ENCODE measurements around the gene KCNH6.
A peak's percentile ranks its signal among the peaks of the same experiment; 100 is the strongest.

KCNH6 gene, protein sequence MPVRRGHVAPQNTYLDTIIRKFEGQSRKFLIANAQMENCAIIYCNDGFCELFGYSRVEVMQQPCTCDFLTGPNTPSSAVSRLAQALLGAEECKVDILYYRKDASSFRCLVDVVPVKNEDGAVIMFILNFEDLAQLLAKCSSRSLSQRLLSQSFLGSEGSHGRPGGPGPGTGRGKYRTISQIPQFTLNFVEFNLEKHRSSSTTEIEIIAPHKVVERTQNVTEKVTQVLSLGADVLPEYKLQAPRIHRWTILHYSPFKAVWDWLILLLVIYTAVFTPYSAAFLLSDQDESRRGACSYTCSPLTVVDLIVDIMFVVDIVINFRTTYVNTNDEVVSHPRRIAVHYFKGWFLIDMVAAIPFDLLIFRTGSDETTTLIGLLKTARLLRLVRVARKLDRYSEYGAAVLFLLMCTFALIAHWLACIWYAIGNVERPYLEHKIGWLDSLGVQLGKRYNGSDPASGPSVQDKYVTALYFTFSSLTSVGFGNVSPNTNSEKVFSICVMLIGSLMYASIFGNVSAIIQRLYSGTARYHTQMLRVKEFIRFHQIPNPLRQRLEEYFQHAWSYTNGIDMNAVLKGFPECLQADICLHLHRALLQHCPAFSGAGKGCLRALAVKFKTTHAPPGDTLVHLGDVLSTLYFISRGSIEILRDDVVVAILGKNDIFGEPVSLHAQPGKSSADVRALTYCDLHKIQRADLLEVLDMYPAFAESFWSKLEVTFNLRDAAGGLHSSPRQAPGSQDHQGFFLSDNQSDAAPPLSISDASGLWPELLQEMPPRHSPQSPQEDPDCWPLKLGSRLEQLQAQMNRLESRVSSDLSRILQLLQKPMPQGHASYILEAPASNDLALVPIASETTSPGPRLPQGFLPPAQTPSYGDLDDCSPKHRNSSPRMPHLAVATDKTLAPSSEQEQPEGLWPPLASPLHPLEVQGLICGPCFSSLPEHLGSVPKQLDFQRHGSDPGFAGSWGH

DNA sequence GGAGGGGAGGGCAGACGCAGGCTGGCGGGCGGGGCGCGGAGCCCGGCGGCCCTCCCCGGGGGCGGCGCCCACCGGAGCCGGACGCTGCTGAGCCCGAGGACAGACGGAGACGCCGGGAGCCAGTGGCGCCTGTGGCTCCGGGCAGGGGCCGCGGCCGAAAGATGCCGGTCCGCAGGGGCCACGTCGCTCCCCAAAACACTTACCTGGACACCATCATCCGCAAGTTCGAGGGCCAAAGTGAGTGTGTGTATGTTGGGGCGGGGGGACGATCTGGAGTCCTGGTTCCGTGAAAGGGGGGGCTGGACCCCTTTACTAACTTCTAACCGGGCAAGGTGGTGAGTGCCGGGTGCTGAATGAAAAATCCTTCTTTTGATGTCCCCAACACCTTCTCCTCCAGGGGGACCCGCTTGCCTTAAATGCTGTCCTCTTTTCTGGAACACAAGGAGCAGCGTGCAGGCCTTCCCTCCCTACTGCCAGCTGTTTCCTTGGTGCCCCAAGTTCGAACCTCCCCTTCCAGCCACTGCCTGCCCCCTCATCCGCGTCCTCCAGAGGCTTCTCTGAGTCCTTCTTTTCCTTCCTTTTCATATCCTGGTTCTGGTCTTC is at the start of gene KCNH6:
KCNH6 (plus strand) TSS at position 106 of the 603 bp plus-strand sequence; CDS start at position 162, 56 bp downstream.
- DNase-seq (ENCODE audit: low read depth in 2 of 3, low spot score in 2 of 3) = no peak

DNA sequence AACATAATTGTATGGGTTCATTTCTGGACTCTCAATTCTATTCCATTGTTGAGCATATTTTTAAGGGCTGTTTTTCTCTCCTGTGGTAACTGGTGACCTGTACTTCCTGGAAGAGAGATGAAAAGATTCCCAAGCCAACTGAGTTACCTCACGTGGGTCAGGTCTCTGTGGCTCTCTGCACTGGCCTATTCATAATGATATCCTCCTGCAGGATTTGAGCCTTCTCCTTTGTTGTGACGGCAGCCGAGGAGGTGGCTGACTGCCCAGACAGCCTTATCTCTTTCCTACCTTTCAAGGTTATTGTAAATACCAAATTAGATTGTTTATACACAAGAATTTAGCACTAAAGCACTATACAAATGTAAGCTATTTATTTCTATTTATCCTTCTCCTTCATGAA is 49.0 kb upstream of the KCNH6 start:
- no peak for DNase-seq (ENCODE audit: low read depth in 2 of 3, low spot score in 2 of 3)

DNA sequence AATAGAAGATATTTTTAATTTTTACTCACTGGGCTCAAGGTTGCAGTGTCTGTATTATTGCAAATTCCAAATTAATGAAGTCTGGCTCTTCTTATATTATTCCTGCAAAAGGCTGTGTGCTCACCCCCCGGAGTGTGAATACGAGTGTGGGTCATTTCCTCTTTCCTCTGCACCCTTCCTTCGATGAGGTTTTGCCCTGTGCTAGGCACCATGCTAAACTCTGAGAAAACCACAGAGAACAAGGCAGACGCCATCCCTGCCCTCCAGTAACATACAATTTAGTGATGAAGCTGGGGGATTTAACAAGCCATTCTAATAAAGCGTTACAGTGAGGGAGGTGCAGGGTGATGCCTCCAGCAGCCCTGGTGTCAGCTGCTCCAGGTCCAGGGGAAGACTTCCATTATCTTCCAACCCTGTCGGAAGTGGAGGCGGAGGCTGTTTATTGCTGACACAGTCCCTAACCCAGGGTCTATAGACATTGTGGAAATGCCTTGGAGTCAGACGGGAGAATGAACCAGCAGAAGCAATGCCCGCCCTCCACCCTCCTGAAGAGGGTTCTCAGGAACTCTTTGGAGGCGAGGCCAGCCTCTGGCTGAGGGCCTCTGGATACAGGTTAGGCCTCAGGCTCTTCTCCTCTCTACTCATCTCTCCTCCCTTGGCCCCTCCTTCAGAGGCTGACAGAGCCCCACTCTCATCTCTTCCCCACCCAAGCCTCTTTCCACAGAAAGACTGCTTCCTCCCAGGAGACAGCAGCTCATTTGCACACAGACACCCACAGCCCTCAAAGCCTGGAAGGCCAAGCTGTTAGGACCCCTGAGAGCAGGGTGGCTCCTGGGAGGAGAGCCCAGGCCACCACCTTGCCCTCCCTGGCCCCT is 48.3 kb upstream of the KCNH6 start:
- DNase-seq (ENCODE audit: low read depth in 2 of 3, low spot score in 2 of 3) = no peak

DNA sequence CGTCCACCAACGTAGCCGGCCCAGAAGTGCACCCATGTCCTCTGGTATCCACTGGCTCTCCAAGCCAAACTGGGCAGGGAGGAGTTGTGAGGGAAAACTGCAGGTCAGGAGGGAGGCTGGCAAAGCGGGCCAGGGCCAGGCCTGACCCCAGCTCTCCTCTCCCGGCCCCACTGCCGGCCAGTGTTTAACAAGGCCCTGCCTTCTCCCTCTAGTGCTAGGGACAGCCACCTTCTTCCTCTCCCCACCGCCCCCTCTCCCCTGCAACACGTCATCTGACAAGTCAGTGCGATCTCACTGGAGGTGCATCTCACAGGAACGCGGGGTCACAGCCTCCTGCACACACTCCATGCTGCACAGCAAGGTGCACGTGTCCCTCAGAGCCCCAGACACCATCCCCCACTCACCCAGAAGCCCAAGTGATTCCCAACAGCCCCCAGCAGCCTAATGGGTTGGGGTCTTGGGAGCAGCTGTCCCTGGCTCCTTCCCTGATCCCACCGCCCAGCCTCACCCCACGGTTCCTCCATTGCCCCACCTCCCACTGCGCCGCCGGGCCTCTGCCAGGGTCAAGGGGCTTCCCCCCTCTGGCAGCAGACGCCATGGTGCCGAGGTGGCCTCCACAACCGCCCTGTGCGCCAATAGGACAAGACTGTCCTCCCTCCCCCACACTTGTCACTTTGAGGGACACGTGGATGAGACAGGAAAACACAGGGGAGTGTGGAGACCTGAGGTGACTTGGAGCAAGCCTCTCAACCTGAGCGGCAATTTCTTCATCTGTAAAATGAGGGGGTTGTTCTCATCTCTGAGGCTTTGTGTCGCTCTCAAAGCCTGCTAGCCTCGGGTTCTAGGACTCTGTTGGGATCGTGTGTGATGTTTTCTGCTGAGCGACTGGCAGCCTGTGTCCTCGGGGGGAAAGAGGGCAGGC is 47.4 kb upstream of the KCNH6 start:
- DNase-seq (ENCODE audit: low read depth in 2 of 3, low spot score in 2 of 3) = no peak

DNA sequence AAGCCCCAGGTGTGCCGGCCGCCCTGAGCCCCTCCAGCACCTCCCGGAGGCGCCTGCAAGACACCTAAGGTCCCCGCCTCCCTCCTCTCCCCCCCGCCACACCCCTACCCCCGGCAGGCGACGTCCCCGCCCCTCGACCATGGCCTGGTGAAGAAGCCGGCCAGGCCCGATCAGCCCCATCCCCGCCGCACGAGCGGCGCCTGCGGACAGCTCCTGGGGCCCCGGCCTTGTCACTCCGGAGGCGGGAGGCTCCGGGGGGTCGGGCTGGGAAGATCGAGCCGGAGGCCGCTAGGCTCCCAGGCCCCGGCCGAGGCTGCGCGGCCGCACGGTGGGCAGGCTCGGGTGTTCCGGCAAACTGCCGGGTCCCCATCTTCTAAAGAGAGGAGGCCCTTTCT is 46.7 kb upstream of the KCNH6 start:
- no peak for DNase-seq (ENCODE audit: low read depth in 2 of 3, low spot score in 2 of 3)

DNA sequence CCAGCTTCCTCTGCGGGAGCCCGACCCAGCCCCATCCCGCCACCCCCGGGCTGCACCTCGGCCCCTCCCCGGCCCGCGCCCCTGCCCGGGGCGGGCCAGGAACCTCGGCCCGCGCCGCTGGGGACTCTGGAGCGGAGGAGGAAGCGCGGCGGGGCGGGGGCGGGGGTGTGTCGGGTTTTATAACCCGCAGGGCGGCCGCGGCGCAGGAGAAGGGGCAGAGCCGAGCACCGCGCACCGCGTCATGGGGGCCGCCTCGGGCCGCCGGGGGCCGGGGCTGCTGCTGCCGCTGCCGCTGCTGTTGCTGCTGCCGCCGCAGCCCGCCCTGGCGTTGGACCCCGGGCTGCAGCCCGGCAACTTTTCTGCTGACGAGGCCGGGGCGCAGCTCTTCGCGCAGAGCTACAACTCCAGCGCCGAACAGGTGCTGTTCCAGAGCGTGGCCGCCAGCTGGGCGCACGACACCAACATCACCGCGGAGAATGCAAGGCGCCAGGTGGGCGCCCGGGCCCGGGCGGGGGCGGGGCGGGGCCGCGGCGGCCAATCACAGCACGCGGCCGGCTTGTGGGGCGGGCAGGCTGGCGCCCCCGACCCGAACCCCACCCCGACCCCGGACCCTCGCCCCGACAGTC is 46.2 kb upstream of the KCNH6 start, which contains the start of gene ACE:
ACE (plus strand) TSS at position 208 of the 626 bp plus-strand sequence; CDS start at position 242, 34 bp downstream.
- DNase-seq (ENCODE audit: low read depth in 2 of 3, low spot score in 2 of 3) = no peak

DNA sequence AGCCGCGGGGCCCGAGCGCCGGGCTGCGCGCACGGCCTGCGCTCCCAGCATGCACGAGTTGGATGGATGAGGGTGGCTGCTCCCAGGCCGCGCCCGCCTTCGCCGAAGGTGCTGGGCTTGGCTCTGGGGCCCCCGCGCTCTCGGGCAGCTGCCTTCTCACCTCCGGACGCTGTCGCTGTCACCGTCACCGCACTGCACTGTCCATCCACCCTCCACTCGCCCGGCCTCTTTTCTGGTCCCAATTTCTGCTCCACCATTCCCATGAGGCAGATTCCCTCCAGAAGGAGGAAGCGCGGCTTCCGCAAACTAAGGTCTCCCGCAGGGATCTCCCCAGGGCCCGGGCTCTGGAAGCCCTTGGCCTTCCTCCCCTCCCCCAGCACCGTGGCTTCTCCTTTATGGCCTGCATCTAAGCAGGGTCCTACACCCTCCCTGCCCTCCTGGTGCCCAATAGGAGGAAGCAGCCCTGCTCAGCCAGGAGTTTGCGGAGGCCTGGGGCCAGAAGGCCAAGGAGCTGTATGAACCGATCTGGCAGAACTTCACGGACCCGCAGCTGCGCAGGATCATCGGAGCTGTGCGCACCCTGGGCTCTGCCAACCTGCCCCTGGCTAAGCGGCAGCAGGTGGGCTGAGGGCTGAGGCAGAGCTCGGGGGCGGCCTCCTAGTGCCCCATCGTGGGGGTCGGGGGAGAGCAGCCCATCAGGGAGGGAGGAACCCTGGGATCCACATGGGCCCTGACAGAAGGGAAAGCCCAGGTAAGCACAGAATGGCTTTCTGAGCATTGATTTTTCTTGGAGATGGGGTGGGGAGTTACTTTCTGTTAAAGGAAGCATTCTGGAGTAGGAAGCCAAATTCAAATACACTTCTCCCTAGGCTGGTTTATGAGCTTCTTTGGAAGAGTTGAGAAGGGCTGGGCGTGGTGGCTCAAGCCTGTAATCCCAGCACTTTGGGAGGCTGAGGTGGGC is 45.4 kb upstream of the KCNH6 start:
- DNase-seq (ENCODE audit: low read depth in 2 of 3, low spot score in 2 of 3) = no peak

DNA sequence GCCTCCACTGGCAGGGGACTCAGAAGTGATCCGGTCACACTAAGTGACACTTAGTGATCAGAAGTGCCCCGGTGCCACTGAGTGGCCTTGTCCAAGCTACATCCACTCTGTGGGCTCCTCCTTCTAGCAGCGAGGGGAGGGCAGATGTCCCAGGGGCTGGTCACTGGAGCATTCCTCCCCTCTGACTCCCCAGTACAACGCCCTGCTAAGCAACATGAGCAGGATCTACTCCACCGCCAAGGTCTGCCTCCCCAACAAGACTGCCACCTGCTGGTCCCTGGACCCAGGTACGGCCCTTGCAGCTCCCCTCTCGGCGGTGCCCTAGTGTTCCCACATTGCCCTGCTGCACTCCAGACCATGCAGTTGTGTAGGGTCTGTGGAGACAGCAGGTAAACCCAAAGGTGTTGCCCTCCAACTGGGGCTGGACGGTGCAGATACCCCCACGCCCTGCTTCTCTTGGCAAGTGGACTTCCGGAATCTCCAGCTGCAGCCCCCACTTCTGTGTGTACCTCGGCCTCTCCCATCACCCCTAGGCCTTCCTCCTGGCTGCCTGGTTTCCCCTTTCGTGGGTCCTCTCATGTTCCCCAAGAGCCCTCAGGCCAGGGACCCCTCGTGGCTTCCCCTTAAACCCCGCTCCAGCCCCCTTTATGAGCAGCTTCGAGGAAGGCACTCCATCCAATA is 44.2 kb upstream of the KCNH6 start:
- peak; percentile 39 to 48 (median 45) for DNase-seq (ENCODE audit: low read depth in 2 of 3, low spot score in 2 of 3)

DNA sequence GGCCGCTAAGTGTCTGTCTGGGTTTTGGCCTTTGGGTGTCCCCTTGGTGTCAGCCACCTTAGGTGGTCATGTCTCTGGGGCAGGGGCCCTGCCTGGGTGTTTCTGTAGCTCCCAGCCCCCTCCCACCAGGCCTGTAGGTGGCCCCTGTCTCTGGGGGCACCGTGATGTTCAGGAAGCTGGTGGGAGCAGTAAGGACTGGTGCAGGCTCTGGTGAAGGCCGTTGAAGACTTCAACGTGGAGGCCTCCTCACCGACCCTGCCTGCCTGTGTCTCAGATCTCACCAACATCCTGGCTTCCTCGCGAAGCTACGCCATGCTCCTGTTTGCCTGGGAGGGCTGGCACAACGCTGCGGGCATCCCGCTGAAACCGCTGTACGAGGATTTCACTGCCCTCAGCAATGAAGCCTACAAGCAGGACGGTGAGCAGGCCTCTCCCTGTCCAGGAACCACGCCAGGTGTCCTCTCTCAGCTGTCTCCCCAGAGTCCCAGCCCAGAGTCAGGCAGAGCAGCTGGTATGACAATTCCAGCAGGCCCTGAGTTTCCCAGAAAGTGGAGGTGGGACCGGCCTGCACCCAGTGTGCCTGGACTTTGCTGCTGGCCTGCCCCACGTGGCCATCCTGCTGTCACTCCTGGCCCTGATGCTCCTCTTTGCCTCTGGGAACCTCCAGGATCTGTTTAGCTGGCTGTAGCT is 43.5 kb upstream of the KCNH6 start:
- DNase-seq (ENCODE audit: low read depth in 2 of 3, low spot score in 2 of 3) = no peak

DNA sequence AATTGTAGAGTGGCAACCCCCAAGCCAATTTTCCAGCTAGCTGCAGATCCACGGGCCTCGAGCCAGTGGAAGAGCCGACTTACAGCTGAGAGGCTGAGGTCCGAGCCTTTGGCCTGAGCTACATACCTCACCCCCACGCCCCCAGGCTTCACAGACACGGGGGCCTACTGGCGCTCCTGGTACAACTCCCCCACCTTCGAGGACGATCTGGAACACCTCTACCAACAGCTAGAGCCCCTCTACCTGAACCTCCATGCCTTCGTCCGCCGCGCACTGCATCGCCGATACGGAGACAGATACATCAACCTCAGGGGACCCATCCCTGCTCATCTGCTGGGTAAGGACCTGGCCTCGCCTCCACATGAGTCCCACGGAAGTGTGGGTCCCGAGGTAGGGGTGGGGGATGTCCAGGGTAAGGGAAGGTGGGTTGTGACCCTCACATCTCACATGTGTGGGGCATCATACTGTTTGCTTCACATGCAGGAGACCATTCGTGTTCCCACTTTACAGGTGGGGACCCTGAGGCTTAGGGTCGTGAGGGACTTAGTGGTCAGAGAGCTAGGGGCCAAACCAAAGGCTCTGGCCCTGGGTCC is 42.9 kb upstream of the KCNH6 start:
- DNase-seq (ENCODE audit: low read depth in 2 of 3, low spot score in 2 of 3) = no peak

DNA sequence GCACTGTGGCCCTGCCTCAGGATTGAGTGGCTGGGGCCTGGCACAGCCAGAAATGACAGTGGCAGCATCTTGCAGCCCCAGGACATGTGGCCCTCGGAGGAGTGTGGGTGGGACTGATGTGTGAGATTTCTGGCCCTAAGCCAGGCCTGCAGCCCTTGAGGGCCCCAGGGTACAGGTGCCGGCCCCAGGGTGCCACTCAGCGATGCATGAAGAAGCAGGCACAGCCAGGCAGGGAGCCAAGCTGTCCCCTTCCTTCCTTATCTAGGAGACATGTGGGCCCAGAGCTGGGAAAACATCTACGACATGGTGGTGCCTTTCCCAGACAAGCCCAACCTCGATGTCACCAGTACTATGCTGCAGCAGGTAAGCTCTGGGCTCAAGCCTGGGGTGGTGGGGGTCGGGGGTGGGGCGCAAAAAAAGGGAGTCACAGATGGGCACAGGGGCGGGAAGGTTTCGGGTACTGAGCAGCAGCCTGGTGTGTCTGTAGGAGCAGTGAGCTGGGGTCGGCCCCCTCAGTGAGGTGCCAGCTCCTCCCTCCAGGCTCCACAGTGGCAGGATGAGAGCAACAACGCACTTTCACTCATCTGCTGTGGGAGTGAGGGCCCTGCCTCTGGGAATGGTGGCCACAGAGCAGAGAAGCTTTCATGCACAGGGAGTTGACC is 42.2 kb upstream of the KCNH6 start:
- no peak for DNase-seq (ENCODE audit: low read depth in 2 of 3, low spot score in 2 of 3)

DNA sequence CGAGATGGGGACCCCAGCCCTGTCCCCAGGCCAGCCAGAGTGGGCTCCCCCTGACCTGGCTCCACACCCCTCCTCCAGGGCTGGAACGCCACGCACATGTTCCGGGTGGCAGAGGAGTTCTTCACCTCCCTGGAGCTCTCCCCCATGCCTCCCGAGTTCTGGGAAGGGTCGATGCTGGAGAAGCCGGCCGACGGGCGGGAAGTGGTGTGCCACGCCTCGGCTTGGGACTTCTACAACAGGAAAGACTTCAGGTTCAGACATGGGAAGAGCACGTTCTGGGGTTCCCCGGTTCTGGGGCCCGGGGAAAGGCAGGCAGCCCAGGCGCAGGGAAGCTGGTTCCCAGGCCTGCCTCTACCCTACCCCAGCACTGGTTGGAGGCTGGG is 41.7 kb upstream of the KCNH6 start:
- no peak for DNase-seq (ENCODE audit: low read depth in 2 of 3, low spot score in 2 of 3)

DNA sequence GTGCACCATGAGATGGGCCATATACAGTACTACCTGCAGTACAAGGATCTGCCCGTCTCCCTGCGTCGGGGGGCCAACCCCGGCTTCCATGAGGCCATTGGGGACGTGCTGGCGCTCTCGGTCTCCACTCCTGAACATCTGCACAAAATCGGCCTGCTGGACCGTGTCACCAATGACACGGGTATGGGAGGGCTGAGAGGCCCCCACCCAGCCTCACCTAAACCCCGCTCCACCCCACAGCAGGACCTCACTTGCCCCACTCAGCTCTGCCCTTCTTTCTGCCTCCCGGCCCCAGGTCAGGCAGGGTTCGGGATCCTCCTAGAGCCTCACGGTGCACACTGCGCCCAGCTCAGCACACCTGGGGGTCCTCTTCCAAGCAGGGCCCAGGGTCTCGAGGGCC is 40.6 kb upstream of the KCNH6 start:
- DNase-seq (ENCODE audit: low read depth in 2 of 3, low spot score in 2 of 3) = no peak

DNA sequence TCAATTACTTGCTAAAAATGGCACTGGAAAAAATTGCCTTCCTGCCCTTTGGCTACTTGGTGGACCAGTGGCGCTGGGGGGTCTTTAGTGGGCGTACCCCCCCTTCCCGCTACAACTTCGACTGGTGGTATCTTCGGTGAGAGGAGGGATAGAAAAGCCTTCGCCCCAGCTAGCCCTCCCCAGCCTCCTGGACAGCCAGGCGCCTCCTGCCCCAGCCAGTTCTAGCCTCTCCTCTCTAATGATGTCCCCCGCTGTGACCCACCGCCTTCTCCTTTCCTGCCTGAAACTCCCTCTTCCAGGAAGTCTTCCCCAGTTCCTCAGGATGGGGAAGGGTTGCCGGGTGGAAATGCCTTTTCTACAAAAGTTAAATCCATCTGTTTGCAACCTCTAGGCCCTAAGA is 40.1 kb upstream of the KCNH6 start:
- DNase-seq (ENCODE audit: low read depth in 2 of 3, low spot score in 2 of 3) = no peak

DNA sequence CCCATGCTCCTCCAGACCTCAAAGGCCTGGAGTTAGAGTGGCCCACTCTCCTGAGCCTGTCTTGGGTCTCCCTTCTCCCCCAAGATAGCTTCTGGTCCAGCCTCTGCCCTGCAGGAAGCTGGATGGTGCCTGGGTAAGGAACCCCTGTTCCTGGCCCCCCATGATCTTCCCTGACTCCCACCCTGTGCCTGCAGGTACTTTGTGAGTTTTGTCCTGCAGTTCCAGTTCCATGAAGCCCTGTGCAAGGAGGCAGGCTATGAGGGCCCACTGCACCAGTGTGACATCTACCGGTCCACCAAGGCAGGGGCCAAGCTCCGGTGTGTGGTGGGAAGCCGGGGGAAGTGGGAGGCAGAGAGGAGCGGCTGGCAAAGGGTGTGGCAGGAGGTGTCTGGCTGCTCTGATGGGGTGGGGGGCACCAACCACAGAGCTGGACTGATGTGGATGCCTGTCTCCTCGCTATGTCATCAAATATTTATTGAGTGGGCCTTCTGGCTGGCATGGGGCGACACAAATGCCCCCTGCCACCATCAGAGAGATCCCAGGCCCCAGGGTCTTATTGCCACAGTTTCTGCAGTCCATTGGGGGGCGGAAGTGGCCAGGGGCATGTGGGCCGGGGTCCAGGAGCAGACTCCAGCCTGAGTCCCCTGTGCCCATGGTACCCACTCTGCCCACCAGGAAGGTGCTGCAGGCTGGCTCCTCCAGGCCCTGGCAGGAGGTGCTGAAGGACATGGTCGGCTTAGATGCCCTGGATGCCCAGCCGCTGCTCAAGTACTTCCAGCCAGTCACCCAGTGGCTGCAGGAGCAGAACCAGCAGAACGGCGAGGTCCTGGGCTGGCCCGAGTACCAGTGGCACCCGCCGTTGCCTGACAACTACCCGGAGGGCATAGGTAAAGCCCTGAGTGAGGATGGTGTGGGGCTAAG is 39.2 kb upstream of the KCNH6 start:
- no peak for DNase-seq (ENCODE audit: low read depth in 2 of 3, low spot score in 2 of 3)

All from activated CD8-positive, alpha-beta memory T cell treated with anti-CD3 and anti-CD28 coated beads for 48 hours (primary cell).